Measurements from ENCODE around the gene ICAM5. TPM values are rescaled to one million over a fixed set of nuclear protein-coding genes. Genes with fewer than 3 reads are reported as not detected.

The ICAM5 gene
- total and polyA plus RNA-seq, 9 of the 15 experiments (the other 6 are each of a cell fraction or from before 2014, with no cell fraction given), result 0.10 to 114 (median 13.7) TPM

GRCh38 chr19:10299545-10300458, 10.1 kb downstream of the ICAM5 start (continued):
- TF ChIP-seq RBM39 (optimal IDR thresholded peaks at IDR 0.05; ENCODE audit: low read depth, low read length), result no peak
- TF ChIP-seq, protein P1, sequence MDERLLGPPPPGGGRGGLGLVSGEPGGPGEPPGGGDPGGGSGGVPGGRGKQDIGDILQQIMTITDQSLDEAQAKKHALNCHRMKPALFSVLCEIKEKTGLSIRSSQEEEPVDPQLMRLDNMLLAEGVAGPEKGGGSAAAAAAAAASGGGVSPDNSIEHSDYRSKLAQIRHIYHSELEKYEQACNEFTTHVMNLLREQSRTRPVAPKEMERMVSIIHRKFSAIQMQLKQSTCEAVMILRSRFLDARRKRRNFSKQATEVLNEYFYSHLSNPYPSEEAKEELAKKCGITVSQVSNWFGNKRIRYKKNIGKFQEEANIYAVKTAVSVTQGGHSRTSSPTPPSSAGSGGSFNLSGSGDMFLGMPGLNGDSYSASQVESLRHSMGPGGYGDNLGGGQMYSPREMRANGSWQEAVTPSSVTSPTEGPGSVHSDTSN (CRISPR knock-in tag; IDR thresholded peaks at IDR 0.05; ENCODE audit: low read depth), result no peak
- TF ChIP-seq, protein P1 (tag; conservative IDR thresholded peaks at IDR 0.05; ENCODE audit: low read depth), result no peak
- no peak; a peak in 1 of 3 replicates for TF ChIP-seq CBX3 (IDR thresholded peaks at IDR 0.05; ENCODE audit: borderline replicate concordance in 1 of 2, low read length in 2 of 2)
- TF ChIP-seq ZNF311 (CRISPR knock-in tag; IDR thresholded peaks at IDR 0.05), result no peak
- peak; percentile 91 for TF ChIP-seq NCOR1 (IDR thresholded peaks at IDR 0.05)
- no peak for TF ChIP-seq TSHZ1 (CRISPR knock-in tag; IDR thresholded peaks at IDR 0.05)
- TF ChIP-seq CHD7 (IDR thresholded peaks at IDR 0.05; ENCODE audit: low read depth, low read length), result no peak

Measured in K562 (cell line).